ENCODE data around the gene SAXO2. TPM values are rescaled to one million over a fixed set of nuclear protein-coding genes. Genes with fewer than 3 reads are reported as not detected.
"Not testable (repeated sequence)": the region's sequence is repeated elsewhere in the genome, so short reads cannot be mapped to it uniquely, and the experiment has no call there.

The SAXO2 gene
- total RNA-seq, 1 donor from 2014 or later: 2.6 TPM

DNA sequence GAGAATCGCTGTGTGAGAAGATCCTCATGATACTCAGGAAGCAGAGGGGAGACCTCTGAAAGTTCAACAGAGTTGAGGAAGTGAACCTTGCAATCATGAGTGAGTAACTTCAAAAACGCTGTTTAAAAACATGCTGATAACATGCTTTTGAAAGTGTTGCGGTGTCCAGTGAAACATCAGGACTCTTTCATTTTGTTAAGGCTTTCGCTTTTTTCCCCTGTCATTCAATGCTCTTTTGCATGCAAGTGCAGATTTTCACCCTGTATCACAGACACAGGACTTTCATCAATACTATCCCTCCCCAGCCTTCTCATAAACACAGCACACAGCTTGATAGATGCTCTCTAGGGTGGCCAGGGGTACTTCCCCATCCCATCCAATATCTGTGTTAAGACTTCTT lies 23.9 kb downstream of the SAXO2 start:
- DNase-seq (ENCODE audit: low spot score): not testable (repeated sequence)

DNA sequence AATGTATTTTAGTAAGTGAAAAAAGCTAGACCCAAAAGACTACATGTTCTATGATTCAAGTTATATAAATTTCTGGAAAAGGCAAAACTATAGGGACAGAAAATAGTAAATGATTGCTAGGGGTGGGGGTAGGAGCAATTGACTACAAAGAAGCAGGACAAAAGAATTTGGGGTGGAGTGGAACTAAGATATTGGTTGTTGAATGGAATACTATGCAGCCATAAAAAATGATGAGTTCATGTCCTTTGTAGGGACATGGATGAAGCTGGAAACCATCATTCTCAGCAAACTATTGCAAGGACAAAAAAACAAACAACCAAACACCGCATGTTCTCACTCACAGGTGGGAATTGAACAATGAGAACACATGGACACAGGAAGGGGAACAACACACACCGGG lies 25.6 kb downstream of the SAXO2 start:
- DNase-seq (ENCODE audit: low spot score): not testable (repeated sequence)

DNA sequence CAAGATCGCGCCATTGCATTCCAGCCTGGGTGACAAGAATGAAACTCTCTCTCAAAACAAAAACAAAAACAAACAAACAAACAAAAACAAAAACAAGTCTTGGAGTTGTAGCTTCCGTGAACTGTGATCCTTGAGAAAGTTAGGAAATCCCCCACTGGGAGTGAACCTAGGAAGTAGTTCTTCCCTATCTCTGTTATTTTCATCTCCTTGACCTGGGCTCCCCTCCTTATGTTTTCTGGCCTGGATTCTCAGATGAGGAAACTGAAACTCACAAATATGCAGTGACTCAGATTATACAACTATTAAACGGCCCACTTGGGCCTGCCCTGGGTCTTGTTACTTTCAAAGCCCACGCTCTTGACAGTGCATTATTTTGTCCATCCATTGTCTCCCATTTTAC lies 29.7 kb downstream of the SAXO2 start:
- no peak for DNase-seq (ENCODE audit: low spot score)

DNA sequence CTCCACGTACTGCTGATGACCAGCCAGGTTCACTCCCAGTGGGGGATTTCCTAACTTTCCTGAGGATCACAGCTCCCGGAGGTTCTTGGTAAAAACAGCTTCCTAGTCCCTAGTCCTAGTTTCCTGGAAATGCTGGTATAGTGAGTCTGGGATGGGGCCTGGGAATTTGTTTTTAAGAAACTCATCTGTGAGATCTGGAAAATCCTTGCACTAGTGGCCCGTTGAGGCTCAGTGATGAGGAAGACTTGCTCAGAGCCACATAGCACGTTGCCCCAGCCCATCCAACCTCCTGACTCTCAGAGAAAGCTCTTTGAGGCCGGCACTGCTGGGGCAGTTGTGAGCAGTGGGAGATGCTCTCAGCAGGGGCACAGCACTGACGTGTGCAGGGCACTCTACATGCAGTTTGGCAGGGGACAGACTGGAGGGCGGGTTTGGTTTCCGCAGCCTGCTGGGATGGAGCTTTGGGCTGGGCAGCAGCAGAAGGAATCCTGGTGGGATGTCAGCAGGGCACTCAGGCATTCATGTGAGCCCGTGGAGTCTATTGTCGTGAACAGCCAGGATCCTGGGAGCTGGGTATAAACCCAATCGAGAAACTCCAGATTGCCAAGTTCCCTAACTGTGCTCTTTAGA lies 31.6 kb downstream of the SAXO2 start:
- no peak for DNase-seq (ENCODE audit: low spot score)

DNA sequence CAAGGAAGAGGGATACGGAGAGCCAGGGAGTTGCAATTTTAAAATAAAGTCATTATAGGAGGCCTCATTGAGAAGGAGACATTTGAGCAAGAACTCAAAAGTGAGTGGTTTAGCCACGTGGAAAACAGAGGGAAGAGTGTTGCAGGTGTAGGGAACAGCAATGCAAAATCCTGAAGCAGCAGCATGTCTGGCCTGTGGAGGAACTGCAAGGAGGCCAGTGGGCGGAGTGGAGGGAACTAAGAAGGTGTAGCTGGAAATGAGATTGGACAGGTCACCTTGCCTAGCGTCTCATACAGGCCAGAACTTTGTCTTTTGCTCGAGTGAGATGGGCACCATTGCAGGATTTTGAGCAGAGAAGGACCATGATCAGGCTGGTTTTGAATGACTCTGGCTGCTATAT lies 34.9 kb downstream of the SAXO2 start:
- DNase-seq (ENCODE audit: low spot score): no peak

DNA sequence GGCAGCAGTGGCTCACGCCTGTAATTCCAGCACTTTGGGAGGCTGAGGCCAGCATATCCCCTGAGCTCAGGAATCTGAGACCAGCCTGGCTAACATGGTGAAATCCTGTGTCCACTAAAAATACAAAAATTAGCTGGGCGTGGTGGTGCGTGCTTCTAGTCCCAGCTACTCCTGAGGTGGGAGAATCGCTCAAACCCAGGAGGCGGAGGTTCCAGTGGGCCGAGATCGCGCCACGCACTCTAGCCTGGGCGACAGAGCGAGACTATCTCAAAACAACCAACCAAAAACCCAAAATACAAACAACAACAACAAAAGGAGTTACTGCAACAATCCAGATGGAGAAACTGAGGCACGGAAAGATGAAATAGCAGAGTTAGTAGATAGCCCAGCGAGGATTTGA lies 35.4 kb downstream of the SAXO2 start:
- no peak for DNase-seq (ENCODE audit: low spot score)

DNA sequence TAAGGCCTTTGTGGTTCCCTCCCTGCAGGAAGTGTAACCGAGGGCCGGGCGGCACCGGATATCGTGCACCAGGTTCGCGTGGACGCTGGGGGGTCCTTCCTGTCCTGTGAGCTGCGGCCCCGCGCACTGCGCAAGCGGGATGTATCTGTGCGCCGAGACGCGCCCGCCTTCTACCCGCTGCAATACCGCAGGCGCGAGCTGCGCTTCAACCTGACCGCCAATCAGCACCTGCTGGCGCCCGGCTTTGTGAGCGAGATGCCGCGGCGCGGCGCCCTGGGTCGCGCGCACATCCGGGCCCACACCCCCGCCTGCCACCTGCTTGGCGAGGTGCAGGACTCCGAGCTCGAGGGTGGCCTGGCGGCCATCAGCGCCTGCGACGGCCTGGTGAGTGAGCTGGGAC lies 35.9 kb downstream of the SAXO2 start:
- no peak for DNase-seq (ENCODE audit: low spot score)

DNA sequence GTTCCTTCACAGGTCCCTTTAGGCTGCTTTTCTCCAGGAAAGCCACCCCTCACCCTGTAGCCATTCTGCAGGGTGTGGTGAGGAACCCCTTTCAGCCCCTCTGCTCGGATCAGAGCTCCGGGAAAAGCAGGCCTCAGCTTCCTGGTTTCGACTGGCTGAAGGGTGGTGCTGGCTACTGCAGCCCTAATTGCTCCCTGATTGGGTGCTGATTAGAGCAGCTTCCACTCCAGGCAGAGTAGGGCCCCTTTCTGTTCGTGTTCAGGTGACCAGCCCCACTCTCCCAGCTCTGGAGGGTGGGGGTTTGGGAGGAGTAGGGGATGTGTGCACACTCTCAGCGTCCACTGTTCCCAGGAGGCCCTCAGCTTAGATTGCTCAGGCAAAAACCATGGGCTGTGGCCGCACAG lies 36.9 kb downstream of the SAXO2 start:
- DNase-seq (ENCODE audit: low spot score): not testable (repeated sequence)

DNA sequence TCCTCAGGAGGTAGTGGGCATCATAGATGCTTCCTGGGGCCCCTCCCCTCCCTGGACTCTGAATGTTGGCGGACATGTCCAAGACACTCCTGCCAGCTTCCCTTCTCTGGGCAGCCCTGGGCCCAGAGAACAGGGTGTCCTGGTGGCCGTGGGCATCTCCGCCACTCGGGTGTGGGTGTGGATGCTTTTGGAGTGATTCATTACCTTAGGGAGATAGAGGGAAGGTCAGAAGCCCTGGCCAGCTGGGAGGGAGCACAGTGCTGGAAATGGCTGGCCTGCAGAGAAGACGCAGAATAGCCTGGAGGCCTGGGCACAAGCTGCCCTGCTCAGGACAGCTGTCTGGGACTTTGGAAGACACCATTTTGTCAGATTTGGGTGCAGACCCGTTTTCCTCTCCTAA lies 37.7 kb downstream of the SAXO2 start:
- DNase-seq (ENCODE audit: low spot score): not testable (repeated sequence)

DNA sequence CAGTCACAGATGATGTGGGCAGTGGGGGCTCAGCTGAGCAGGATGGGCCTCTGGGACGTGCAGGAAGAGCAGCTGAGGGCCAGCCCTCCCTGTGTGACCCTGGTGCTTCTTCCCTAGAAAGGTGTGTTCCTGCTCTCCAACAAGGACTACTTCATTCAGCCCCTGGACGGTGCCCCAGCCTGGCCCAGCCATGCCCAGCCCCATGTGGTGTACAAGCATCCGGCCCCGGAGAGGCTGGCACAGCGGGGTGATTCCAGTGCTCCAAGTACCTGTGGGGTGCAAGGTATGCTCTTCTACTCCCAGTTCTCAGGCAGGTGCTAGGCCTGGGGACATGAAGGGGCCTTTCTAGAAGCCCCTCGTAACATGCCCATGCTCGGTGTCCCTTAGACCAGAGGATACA lies 38.3 kb downstream of the SAXO2 start:
- no peak for DNase-seq (ENCODE audit: low spot score)

DNA sequence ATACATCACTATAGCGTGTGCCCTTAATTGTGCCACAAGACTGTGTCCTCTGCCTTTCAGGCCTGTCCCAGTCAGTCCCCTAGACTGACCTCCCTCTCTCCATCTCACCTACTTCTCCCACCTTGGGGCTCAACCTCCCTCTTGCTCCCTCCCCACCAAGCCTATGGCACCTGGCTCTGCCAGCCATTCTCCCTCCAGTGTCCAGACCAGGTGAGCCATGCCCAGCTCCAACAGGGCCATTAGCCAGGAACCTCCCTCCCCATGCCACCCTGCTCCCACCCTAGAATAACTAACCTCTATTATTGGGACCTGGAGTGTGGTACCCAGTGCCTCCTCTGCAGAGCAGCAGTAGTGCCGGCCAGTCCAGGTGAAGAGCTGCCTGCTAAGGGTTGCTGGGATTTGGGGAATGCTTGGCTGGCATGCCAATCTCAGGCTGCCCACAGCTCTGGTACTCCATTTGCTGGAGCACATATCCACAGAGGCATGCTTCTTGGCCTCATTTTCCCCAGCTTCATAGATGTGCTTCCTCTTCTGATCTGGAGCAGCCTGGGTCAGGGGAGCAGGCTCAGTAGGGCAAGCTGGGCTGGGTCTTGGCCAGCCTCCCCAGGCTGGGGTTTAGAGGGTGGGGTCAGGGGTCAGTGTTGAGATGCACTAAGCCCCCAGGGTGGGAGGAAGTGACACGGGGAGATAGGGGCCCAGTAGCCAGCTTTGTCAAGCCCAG lies 38.8 kb downstream of the SAXO2 start:
- no peak for DNase-seq (ENCODE audit: low spot score)

DNA sequence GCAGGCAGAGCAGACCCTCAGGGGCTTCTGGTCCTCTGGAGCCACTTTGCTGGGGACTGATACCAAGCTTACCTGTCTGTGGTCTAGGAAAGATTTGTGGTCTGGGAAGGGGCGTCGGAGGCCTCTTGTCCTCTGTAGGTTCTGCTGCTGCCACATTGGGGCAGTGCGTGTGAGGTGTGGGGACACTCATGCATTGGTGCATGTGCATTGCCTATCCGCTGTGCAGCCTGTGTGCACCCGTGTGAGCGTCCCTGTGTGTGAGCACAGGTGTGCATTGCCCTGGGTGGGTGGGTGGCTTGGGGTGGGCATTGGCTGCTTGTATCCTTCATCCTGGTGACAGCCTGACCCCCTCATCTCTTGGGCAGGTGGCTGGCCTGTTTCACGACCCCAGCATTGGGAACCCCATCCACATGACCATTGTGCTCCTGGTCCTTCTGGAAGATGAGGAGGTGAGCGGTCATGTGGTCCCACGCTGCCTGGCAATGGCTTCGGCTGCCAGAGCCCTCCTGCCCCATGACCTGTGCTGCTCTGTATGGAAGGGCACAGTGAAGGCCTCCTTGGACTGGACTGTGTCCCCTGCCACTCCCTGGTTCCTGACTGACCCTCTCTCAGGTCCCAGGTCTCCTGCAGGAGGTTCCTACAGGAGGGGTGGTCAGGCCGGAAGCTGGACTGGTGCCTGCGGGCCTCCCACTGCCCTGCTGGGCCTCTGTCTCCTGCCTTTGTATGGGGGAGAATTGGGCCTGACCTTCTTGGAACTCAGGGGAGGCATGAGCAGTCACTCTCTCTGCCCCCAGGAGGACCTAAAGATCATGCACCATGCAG lies 41.5 kb downstream of the SAXO2 start:
- DNase-seq (ENCODE audit: low spot score): no peak

DNA sequence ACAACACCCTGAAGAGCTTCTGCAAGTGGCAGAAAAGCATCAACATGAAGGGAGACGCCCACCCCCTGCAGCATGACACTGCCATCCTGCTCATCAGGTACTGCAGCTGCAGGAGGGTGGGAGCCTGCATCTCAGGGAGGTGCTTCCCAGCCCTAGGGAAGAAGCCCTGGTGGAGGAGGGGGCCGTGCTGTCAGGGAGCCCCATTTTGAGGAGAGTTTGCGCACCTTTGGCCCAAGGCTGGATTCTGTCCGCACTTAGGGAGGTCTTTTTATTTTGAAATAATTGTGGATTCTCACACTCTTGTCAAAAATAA lies 42.1 kb downstream of the SAXO2 start:
- DNase-seq (ENCODE audit: low spot score): no peak

DNA sequence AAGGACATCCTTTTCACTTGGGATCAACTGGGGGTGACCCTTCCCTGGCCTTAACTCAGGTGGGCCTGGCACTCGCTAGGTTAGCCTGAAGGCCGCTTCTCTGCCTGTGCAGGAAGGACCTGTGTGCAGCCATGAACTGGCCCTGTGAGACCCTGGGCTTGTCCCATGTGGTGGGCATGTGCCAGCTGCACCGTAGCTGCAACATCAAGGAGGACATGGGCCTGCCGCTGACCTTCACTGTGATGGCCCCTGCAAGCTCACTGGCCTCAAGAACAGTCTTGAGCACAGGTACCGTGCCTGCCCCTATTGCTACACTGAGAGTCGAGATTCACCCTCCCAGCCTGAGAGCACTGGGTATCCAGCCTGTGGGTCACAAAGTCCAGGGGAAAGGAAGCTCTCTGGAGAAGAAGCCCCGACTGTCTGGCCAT lies 43.0 kb downstream of the SAXO2 start:
- DNase-seq (ENCODE audit: low spot score): no peak

DNA sequence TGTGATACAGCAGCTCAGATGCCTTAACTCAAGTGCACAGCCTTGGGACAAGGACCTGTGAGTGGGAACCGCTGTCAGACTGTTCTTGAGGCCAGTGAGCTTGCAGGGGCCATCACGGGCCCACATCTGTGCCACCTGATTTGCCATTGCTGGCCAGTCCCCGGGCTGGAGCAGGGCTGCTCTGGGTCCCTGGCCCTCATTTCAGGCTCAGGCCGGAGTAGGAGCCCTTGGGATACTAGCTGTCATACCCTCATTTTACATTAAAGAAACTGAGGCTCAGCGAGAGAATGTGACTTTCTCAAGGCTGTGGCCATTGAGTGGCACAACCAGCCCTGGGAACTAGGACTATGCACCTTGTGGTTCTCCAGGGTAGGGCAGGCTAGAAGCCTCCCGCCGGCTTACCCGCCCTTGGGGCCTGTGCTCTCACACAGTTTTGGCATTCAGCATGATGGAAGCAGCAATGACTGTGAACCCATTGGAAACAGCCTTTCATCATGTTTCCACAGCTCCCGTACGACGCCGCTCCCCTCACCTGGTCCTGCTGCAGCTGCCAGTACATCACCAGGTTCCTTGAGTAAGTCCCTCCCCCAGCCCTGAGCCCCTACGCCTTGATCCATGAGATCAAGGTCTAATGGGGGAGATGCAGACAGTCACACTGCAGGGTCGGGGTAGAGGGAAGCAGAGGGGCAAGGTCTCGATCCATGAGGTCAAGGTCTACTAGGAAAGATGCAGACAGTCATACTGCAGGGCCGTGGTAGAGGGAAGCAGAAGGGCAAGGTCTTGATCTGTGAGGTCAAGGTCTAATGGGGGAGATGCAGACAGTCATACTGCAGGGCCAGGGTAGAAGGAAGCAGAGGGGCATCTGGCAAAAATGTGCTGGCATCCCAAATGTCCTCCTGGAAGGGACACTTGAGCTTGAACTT lies 44.4 kb downstream of the SAXO2 start:
- DNase-seq (ENCODE audit: low spot score): no peak

DNA sequence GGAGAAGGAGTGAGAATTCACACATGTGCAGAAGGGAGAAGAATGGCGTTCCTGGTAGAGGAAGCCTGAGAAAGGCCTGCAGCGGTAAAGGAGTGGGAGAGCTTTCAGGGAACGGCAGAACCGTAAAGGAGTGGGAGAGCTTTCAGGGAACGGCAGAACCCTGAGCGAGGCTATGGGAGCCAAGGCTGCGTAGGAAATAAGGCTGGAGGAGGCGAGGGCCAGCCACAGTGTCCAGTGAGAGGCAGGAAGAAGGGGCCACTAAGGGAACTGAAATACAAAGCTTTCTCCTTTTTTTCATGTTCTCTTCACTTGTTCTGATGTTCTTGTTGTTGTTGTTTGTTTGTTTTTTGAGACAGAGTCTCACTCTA lies 45.1 kb downstream of the SAXO2 start:
- no peak for DNase-seq (ENCODE audit: low spot score)

DNA sequence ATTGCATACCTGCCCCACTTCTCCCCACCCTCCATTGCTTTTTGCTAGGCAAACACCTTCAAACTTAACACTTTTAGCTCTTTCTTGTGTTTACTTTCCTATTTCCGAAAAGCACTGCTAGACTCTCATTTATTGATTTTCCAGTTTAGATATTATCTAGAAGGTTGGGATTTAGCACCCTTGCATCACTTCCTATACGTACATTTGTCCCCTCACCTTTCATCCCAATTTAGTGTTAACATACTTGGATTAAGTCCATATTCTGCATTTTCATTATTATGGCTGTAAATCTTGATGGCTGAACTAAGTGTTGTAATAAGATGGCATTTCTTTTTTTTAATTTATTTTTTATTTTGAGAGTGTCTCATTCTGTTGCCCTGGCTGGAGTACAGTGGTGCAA lies 47.2 kb downstream of the SAXO2 start:
- no peak for DNase-seq (ENCODE audit: low spot score)

DNA sequence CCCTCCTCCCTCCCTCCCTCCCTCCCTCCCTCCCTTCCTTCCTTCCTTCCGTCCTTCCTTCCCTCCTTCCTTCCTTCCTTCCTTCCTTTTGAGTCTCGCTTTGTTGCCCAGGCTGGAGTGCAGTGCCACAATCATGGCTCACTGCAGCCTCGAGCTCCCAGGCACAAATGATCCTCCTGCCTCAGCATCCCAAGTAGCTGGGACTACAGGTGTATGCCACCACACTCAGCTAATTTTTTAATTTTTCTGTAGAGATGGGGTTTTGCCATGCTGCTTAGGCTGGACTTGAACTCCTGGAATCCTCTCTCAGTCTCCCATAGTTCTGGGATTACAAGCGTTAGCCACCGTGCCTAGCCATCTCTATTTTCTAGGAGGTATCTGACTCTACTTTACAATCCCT lies 48.7 kb downstream of the SAXO2 start:
- DNase-seq (ENCODE audit: low spot score): not testable (repeated sequence)

DNA sequence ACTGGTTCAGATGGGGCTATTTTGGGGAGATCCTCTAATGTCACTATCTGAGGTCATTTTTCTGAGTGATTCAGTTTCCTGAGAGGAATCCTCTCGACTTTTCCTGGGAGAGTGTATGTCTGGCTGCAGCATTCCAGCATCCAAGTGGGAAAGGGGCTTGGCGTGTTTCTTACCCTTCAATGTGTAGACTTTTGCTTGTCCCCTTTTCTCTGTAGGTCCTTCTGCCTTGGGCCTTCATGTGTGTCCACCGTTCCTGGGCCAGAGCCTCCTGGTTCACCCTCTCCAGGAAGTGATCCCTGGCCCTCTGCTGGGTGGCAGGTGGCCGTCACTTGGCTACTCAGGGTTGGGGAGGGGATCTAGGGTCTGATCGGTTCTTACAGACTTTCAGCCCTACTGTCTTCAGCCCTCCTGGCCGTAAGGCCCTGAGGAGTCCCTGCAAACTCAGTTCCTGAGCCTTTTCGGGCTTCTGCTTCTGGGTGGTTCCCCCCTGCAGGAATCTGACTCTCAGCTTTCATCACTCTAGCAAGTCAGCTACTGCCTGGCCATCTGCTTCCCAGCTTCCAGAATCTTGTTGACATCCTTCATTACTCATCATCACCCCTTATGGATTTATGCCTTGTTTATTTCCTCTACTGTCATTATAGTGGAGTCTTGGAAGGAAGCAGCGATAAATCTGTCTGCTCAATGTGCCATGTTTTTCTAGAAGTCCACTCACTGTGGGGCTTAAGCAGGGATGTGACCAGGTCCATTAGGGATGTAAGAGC lies 50.1 kb downstream of the SAXO2 start:
- peak; percentile 4 for DNase-seq (ENCODE audit: low spot score)

DNA sequence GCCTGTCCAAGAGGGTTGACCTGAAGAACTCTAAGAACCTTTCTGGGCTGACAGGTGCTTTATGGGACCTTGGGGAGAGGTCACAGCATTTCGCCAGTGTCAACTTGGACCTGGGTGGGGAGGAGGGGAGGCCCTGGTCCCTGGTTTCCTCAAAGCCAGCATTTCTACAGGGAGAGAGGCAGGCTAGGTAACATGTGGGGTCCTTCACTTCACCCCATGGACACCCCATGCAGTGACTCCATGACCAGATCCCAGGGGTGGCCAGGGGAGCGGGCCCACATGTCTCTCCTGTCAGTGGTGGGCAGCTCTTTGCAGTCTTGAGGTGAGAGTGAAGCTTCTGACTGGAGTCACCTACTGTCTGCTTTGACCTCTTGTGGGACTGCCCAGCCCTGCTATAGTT lies 50.8 kb downstream of the SAXO2 start:
- DNase-seq (ENCODE audit: low spot score): no peak
